ENCODE measurements around the gene PTPRF.

GRCh38 chr1:43538969-43539368 is 8.3 kb downstream of the PTPRF start:
- no peak for TF ChIP-seq GATA2 (IDR thresholded peaks at IDR 0.05; ENCODE audit: low read depth, low read length)
- TF ChIP-seq GATA3 (IDR thresholded peaks at IDR 0.05; ENCODE audit: low read depth, low read length) = no peak

Data from SH-SY5Y (cell line).